T-helper 9 cell (primary cell): Measurements from ENCODE around the gene MEIS1.

Source experiments
- DNase-seq: peaks from one replicate; pipeline ENCODE4 v3.0.0-alpha.2; 2020

The MEIS1 gene

GRCh38 chr2:66445076-66445924 lies 10.4 kb downstream of the MEIS1 start:
- no peak for DNase-seq

DNA sequence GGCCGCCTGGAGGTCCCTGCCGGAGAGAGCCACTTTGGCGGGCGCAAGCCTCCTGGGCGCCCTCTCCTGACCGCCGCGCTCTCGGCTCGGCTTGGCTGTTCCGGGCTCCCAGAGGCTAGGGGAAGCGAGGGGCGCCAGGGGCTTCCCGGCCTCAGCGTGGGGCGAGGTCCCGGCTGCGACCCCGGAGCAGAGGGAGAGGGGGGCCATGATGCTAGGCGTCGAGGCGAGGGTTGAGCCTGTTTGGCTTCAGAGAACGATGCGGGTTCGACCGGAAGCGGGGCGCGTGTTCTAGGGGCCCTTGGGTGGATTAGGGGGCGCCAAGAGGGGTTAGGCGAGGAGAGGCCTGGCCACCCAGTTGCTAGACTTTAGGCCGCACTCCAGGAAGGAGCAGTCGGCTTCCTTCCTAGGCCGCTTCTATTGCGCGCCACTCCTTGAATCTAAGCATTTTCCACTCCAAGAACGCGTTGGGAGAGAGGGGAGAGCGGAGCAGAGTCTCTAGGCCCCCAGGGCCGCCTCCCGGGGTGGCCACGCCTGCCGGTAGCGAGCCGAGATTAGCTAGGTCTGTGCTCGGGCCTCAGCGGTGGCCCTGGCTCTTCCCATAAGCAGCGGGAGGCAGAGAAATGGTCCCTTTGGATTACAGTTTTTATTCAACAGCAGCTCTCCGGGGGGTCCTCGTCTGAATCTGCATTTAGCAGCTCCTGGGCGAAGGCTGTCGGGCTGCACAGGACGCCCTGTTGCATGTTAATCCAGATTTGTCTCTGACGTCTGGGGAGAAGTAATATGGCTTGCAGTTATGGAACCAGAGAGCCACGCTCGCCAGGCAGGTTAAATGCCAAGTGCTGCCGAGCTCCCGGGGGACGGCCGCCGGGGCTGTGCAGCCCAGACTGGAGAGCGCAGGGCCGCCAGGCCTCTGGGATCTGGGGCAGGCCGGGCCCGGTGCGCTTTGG lies 11.3 kb downstream of the MEIS1 start:
- DNase-seq, result no peak

- no peak for DNase-seq
Measured at GRCh38 chr2:66446941-66447340, 12.0 kb downstream of the MEIS1 start.

GRCh38 chr2:66447677-66448076 lies 12.8 kb downstream of the MEIS1 start:
- DNase-seq, result no peak

- no peak for DNase-seq
Measured at GRCh38 chr2:66448136-66448991, 13.4 kb downstream of the MEIS1 start.

GRCh38 chr2:66452214-66452613 lies 17.3 kb downstream of the MEIS1 start:
- DNase-seq, result no peak

GRCh38 chr2:66452917-66453316 lies 18.0 kb downstream of the MEIS1 start:
- DNase-seq, result no peak

DNA sequence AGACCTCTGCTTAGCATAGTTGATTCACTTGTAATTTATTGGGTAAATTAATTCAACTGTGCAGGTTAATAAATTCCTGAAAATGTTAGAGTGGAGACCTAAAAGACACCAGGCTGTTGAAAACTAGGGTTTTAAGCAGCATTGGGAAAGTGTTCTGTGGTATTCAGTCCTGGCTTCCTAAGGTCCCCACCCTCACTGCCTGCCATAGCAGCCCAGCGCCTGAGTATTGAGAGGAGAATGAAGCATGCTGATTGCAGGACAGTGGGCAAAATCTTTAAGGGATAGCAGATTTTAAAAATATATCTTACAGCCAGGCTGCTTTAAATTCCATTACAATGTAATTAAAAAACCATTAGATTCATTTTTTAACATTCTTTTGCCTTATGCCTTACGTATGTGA lies 20.6 kb downstream of the MEIS1 start:
- no peak for DNase-seq

- DNase-seq, result no peak
Measured at GRCh38 chr2:66456183-66457041, 21.5 kb downstream of the MEIS1 start.

DNA sequence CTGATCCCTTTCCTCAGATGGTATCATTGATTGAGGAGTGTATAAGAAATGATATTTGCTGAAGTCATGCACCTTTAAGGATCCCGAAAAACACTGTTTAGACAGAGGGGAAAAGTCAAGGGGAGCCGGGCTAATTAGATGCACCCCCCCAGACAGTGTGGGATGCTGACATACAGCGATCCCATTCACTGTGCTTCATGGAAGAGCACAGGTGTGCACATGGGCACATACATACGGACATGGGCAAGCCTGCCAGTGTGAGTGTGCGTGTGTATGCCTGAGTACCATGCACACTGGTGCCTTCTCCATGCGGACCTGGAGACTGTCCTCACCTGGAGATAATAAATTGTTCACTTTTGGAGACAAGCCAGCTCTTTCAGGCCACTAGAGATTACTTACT lies 22.6 kb downstream of the MEIS1 start:
- DNase-seq, result no peak

DNA sequence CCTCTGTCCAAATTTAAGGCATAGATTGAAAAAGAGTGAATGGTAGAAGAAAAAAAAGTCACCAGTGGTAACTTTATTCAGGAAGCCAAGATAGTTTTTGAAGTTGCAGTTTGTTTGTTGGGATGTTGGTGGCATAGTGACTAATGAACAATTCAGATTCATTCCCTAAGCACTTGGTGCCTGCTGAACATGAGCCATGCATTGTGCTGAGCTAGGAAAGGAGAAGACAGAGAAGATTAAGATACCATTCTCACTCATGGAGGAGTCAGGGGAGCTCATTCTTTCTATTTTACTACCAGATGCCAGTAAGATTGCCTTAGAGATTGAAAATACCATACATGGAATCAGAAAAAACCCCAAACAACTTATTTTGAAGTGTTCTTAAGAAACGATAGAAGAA lies 25.1 kb downstream of the MEIS1 start:
- no peak for DNase-seq

DNA sequence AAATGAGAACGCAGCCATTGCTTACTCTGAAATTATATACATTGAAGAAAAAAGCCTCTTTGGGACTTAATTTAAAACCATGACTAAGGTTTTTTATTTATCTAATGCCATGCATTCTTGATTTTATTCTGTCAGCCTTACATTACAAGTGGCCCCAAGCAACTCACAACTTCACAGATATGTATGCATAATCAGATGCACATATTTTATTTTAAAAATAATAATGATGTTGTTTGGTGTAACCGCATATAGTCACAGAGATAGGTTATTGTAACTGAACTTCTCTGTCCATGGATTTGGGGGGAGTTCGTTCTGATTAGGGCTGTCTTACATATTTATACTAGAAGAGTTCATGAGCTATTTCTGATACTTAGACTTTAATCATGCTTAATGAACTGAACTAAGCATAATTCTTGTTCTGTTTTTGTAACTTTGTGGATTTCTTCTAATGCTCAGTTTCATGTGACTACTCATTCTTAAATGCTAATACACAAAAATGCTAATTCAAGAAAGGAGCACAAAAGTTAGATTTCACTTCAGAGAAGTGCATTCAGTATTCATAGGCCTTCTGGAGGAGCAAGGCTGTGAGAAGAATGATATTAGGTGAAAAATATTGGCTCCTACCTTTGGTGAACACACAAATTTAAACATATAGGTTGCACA lies 26.2 kb downstream of the MEIS1 start:
- DNase-seq, result no peak

- DNase-seq, result no peak
Measured at GRCh38 chr2:66461664-66462500, 27.0 kb downstream of the MEIS1 start.

DNA sequence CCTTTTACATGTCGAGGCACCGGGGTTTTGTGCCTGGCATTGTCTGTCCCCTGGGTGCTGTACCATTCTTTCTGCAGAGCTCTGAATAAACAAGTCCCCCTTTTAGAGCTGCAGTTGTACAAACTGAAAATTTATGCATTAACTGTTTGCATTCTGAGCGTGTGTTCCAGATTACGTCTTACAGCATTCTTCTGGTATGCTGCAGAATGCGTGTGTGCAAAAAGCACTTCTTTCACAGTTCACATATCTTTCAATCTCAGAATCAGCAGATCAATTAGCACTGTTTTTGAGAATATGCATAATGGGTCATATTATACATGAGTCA lies 27.5 kb downstream of the MEIS1 start:
- DNase-seq, result no peak

- DNase-seq, result no peak
Measured at GRCh38 chr2:66463206-66463755, 28.4 kb downstream of the MEIS1 start.

- no peak for DNase-seq
Measured at GRCh38 chr2:66464930-66465637, 30.2 kb downstream of the MEIS1 start.

DNA sequence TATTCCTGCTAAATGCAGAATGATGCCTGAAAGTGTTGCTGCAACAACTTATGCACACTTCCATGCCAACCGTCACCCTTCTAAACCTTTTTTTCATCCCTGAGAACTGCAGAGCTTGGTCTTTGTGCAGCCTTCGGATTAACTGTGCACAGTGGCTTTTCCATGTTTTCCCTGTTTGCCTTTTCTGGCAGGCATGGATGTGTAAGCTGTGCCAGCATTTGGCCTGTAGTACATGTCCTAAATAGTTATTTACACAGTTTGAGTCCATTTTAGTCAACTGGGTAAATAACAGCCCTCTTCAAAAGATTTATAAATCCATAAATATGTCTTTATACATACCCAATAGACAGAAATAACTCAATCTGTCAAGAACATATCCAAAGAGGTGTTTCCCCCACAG lies 31.5 kb downstream of the MEIS1 start:
- DNase-seq, result no peak

- no peak for DNase-seq
Measured at GRCh38 chr2:66467718-66468117, 32.8 kb downstream of the MEIS1 start.

GRCh38 chr2:66469214-66469902 lies 34.4 kb downstream of the MEIS1 start:
- no peak for DNase-seq
